Right lobe of liver (tissue), 6 donors: Measurements from ENCODE around the gene TUBG2. TPM values are rescaled to one million over a fixed set of nuclear protein-coding genes. Genes with fewer than 3 reads are reported as not detected.
A peak's percentile ranks its signal among the peaks of the same experiment; 100 is the strongest.
"Not testable (repeated sequence)": the region's sequence is repeated elsewhere in the genome, so short reads cannot be mapped to it uniquely, and the experiment has no call there.

ENCODE experiments used
- ATAC-seq, 4 donors: fragments of 200-7000 bp; cut with Tn5 transposase; one replicate each; pipeline ENCODE4 v1.9.1; 2020; ENCODE audit warnings: mild to moderate bottlenecking in 4 of 4, moderate library complexity in 4 of 4
- DNase-seq, 3 donors: peaks; one replicate each; pipeline ENCODE4 v3.0.0-alpha.2; 2020
- H3K27ac ChIP-seq, 3 donors: fragments of 200-600 bp; one replicate each; pipeline ENCODE4 v1.8.0; 2022
- H3K27me3 ChIP-seq, 2 donors: fragments of 200-600 bp; one replicate each; pipeline ENCODE4 v1.8.0; 2022
- H3K36me3 ChIP-seq, 4 donors: fragments of 200-600 bp; sonication (generic) in 1 of 4; one replicate each; pipeline versions ENCODE4 v1.5.1 to v1.8.0; 2017 to 2022; ENCODE audit warnings: control low read depth in 1 of 4
- H3K4me1 ChIP-seq, 4 donors: fragments of 200-600 bp; sonication (generic) in 1 of 4; one replicate each; pipeline versions ENCODE4 v1.5.1 to v1.8.0; 2017 to 2022; ENCODE audit warnings: control low read depth in 1 of 4
- H3K4me3 ChIP-seq, 3 donors: fragments of 200-600 bp; one replicate each; pipeline ENCODE4 v1.8.0; 2022
- H3K9me3 ChIP-seq, 4 donors: fragments of 200-600 bp; sonication (generic) in 1 of 4; one replicate each; pipeline versions ENCODE4 v1.5.1 to v1.8.0; 2017 to 2022; ENCODE audit warnings: control low read depth in 1 of 4
- POLR2A ChIP-seq: fragments of 450-650 bp; IDR thresholded peaks from one replicate; pipeline ENCODE4 v1.6.1; 2017; ENCODE audit warnings: antibody characterized with exemption, mild to moderate bottlenecking
- WGBS: methylation state at CpG from one replicate; pipeline ENCODE4 v1.1.6; 2018; ENCODE audit warnings: low coverage, low lambda C conversion rate; ENCODE audit not compliant: insufficient coverage; ENCODE audit errors: missing lambda C conversion rate; 5-methylcytosine and 5-hydroxymethylcytosine counted together
- intact Hi-C, 2 donors: fragments of 100-400 bp; cut with DNase I; formaldehyde crosslinking; loops; one replicate each; pipeline versions ENCODE4 v1.11.2 to v1.14.1; 2022
- long read RNA-seq: library from polyadenylated mRNA; unstranded; transcript quantifications from one replicate; pipeline ENCODE4 v2.0.0, GENCODE V29; 2019
- total RNA-seq, 6 experiments: library from RNA; depleted of rRNA in 2 of 6; stranded (reverse); fragments of >200 nt in 2 of 6; fragmentation: NEBNext Ultra II Directional in 3 of 6; extraction: Animal tissue kit (Norgen Biotek cat#: 25700) in 3 of 6; gene quantifications; one replicate each; pipeline versions ENCODE4 v1.1.0 to v1.2.4, GENCODE V29; 2016 to 2023
- TF ChIP-seq, protein P1 (sequence below), 4 donors: fragments of 200-600 bp in 3 of 4; fragments of 450-650 bp in 1 of 4; IDR thresholded peaks; one replicate each; pipeline versions ENCODE4 v1.5.1 to v1.8.0; 2016 to 2022; ENCODE audit warnings: antibody characterized with exemption in 4 of 4, mild to moderate bottlenecking in 2 of 4
- donor health status: DM: no; HTN: yes; CAD: no.
- donor health status: DM: no; HTN: no; CAD: no.
- donor health status: DM: no; HTN: no; CAD: no.
- donor health status: DM: no; HTN: yes; CAD: no.
- donor health status: DM: no; HTN: yes; CAD: no.

TUBG2 gene
- 10 to 100 TPM in 1 of 6 experiments, 1 to 10 TPM in 5; 6.8 to 10.7 (median 7.5) TPM for total RNA-seq
- long read RNA-seq: 0 reads

DNA sequence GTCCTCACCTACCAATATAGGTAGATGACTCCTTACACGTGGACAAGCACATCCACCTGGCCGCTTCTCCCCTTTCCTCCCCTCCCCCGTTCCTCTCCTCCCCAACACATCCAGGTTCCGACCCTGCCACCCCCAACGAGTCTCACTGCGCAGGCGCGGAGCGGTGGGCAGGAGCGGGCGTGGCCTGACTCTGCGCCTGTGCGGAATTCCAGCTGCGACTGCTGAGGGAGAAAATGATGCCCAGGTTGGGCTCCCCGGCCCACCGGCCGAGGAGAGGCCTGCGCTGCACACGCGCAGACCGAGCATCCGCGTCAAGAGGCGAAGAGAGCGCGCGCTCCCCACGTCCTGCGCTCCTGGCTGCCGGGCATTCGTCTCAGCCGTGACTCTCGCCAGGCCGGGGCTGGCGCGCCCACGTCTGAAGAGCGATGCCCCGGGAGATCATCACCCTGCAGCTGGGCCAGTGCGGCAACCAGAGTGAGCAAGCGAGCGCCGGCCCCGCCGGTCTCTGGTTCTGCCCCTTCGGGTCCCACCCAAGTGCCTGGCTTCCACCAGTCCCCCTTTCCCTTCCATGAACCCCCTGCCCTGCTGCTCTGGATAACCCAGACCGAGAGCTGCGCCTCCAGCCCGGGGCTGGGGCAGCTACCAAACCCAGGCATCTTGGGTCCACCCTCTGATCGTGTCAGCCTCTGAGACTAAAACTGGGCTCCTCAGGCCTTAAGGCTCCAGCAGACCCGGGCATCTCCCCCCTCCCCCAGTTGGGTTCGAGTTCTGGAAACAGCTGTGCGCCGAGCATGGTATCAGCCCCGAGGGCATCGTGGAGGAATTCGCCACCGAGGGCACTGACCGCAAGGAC lies at the start of gene TUBG2:
TSS of gene TUBG2 (plus strand) at position 206 of the 853 bp plus-strand sequence. CDS start at position 426, 220 bp downstream.
- H3K9me3 ChIP-seq: no peaks in the 10 kb centered on the region
- 0% methylated on average over 1 of the region's 59 CpGs for WGBS

DNA sequence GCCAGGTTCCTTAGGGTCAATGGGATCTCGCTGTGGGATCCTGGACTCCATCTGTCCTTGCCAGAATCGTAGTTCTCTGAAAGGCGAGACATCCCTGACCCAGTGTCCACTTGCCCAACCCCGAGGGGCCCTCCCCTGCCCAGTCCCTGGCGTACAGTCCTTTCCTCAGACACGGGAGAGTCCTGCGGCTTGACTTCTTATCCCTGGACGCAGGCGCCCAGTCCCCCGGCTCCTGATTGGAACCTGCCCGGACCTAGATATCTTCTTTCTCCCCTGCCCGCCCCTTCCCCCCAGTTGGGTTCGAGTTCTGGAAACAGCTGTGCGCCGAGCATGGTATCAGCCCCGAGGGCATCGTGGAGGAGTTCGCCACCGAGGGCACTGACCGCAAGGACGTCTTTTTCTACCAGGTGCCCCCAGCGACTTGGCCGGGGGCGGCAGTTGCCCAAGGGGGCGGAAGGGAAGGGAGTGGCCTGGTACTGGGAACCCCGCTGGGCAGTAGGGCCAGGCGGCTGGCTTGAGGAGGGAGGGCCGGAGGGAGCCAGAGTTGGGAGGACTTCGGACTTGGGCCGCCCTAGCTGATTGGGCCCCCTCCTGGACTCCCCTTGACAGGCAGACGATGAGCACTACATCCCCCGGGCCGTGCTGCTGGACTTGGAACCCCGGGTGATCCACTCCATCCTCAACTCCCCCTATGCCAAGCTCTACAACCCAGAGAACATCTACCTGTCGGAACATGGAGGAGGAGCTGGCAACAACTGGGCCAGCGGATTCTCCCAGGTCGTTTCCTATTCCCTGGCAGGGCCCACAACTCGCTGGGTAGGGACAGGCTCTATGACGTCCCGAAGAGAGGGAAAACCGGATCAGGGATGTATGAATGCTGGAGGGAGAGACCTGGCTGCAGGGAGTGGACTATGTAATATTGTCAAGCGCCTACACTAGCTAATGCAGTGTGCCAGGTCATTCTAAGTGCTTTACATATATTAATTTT lies 49.0 kb upstream of the TUBG2 start:
- DNase-seq (peak in 2 of 3 donors; percentile 51 to 65), ATAC-seq (peak; percentile 19 to 34 (median 26))
- 10% methylated on average over 29 of the region's 42 CpGs for WGBS
- Histone ChIP-seq H3K27ac (peak overlapping the region; percentile 16 to 72 (median 48)), H3K4me3 (peak overlapping the region; percentile 71 to 80 (median 78)), H3K36me3 (peaks cover 0 to 26% (median 8%) of the 10 kb centered on the region in 4 donors), H3K4me1 (peaks cover 0 to 26% (median 6%) of the 10 kb centered on the region in 4 donors)
- not testable (repeated sequence) for H3K9me3 ChIP-seq, H3K27me3 ChIP-seq
- intact Hi-C loops: loop anchor here (10.0 kb wide), 1 partner anchor 75 kb away; the partner anchor contains the start of genes CCR10 (in 2 of the 2) and CNTNAP1 (in 2 of the 2)

More for the DNA sequence above, at the start of gene TUBG2:
- Histone ChIP-seq H3K36me3 (no peaks in the 10 kb centered on the region), H3K4me1 (no peaks in the 10 kb centered on the region), H3K4me3 (peak within 1 kb of the TSS; percentile 62 to 68 (median 63)), H3K27me3 (no peaks in the 10 kb centered on the region), H3K27ac (peak within 1 kb of the TSS in 2 of 3 donors; percentile 32 to 62)
- TF ChIP-seq, protein P1, sequence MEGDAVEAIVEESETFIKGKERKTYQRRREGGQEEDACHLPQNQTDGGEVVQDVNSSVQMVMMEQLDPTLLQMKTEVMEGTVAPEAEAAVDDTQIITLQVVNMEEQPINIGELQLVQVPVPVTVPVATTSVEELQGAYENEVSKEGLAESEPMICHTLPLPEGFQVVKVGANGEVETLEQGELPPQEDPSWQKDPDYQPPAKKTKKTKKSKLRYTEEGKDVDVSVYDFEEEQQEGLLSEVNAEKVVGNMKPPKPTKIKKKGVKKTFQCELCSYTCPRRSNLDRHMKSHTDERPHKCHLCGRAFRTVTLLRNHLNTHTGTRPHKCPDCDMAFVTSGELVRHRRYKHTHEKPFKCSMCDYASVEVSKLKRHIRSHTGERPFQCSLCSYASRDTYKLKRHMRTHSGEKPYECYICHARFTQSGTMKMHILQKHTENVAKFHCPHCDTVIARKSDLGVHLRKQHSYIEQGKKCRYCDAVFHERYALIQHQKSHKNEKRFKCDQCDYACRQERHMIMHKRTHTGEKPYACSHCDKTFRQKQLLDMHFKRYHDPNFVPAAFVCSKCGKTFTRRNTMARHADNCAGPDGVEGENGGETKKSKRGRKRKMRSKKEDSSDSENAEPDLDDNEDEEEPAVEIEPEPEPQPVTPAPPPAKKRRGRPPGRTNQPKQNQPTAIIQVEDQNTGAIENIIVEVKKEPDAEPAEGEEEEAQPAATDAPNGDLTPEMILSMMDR (IDR thresholded peaks at IDR 0.05): no peak
- TF ChIP-seq POLR2A: peak; percentile 63
- DNase-seq: peak; percentile 88 to 91 (median 89)
- ATAC-seq: peak; percentile 92 to 96 (median 94)
- intact Hi-C loops: no loop called here

GRCh38 chr17:42612013-42612412 lies 47.1 kb upstream of the TUBG2 start:
- H3K27me3 ChIP-seq: no peaks in the 10 kb centered on the region
- peaks cover 0 to 31% (median 10%) of the 10 kb centered on the region in 4 donors for H3K36me3 ChIP-seq
- DNase-seq (no peak), ATAC-seq (no peak)
- 100% methylated on average over 1 of the region's 4 CpGs for WGBS
- H3K4me1 ChIP-seq: peaks cover 0 to 17% (median 6%) of the 10 kb centered on the region in 4 donors
- intact Hi-C loops: loop anchor here (10.0 kb wide), 1 partner anchor 73 kb away; the partner anchor contains the start of genes CCR10 (in 2 of the 2) and CNTNAP1 (in 2 of the 2)
- no peak overlapping the region for H3K27ac ChIP-seq
- TF ChIP-seq, protein P1 (IDR thresholded peaks at IDR 0.05): no peak
- TF ChIP-seq POLR2A: no peak
- no peak overlapping the region for H3K4me3 ChIP-seq
- no peaks in the 10 kb centered on the region for H3K9me3 ChIP-seq

DNA sequence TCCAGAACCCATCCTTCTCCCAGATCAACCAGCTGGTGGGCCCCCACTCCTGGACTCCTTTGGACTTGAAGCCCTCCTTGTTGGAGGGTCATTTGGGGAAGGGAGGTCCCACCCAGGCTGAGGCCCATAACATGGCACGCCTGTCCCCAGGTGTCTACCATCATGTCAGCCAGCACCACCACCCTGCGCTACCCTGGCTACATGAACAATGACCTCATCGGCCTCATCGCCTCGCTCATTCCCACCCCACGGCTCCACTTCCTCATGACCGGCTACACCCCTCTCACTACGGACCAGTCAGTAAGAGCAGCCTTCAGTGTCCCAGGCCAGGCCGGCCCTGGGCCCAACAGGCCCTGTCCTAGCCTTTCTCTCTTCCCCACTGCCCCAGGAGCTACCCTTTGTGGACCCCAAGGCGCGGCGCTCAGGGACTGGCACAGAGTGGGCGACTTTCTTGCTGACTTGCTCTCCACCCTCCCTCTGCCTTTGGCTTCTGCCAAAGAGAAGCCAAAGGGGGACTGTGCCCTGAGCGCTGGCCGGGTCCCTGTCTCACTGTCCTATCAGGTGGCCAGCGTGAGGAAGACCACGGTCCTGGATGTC lies 45.3 kb upstream of the TUBG2 start:
- Histone ChIP-seq H3K9me3 (no peaks in the 10 kb centered on the region), H3K27ac (no peak overlapping the region), H3K27me3 (no peaks in the 10 kb centered on the region), H3K36me3 (peaks cover 0 to 31% (median 10%) of the 10 kb centered on the region in 4 donors), H3K4me3 (no peak overlapping the region), H3K4me1 (peaks cover 0 to 10% (median 0%) of the 10 kb centered on the region in 4 donors)
- no peak for ATAC-seq
- TF ChIP-seq, protein P1 (IDR thresholded peaks at IDR 0.05): no peak
- TF ChIP-seq POLR2A: no peak
- intact Hi-C loops: loop anchor here (10.0 kb wide), 1 partner anchor 71 kb away; the partner anchor contains the start of genes CCR10 (in 2 of the 2) and CNTNAP1 (in 2 of the 2)
- no peak for DNase-seq
- 93% methylated on average over 7 of the region's 17 CpGs for WGBS
